ENCODE measurements around the gene LPP. TPM values are rescaled to one million over a fixed set of nuclear protein-coding genes. Genes with fewer than 3 reads are reported as not detected.

The LPP gene
- total RNA-seq, 1 donor from 2014 or later, result 23.1 TPM

GRCh38 chr3:188624384-188624783, 470.4 kb downstream of the LPP start:
- DNase-seq, result no peak
- Mint-ChIP-seq H3K4me1 (ENCODE audit: low read depth, unreplicated experiment) (no peaks in the 10 kb centered on the region), H3K27me3 (ENCODE audit: unreplicated experiment) (no peaks in the 10 kb centered on the region), H3K36me3 (ENCODE audit: unreplicated experiment) (no peaks in the 10 kb centered on the region), H3K9me3 (ENCODE audit: unreplicated experiment) (no peaks in the 10 kb centered on the region), H3K27ac (ENCODE audit: unreplicated experiment) (no peak overlapping the region), H3K4me3 (ENCODE audit: unreplicated experiment) (no peak overlapping the region)
- no peak for TF ChIP-seq CTCF (IDR thresholded peaks at IDR 0.05; ENCODE audit: partially characterized antibody, unreplicated experiment)

- Mint-ChIP-seq H3K36me3 (ENCODE audit: unreplicated experiment) (no peaks in the 10 kb centered on the region), H3K4me3 (ENCODE audit: unreplicated experiment) (no peak overlapping the region), H3K4me1 (ENCODE audit: low read depth, unreplicated experiment) (no peaks in the 10 kb centered on the region), H3K9me3 (ENCODE audit: unreplicated experiment) (no peaks in the 10 kb centered on the region), H3K27me3 (ENCODE audit: unreplicated experiment) (no peaks in the 10 kb centered on the region), H3K27ac (ENCODE audit: unreplicated experiment) (no peak overlapping the region)
- TF ChIP-seq CTCF (IDR thresholded peaks at IDR 0.05; ENCODE audit: partially characterized antibody, unreplicated experiment), result no peak
- DNase-seq, result no peak
Observed at GRCh38 chr3:188624828-188625227, 470.9 kb downstream of the LPP start.

- H3K9me3 Mint-ChIP-seq (ENCODE audit: unreplicated experiment), result no peaks in the 10 kb centered on the region
- no peaks in the 10 kb centered on the region for H3K4me1 Mint-ChIP-seq (ENCODE audit: low read depth, unreplicated experiment)
- no peaks in the 10 kb centered on the region for H3K36me3 Mint-ChIP-seq (ENCODE audit: unreplicated experiment)
- no peak overlapping the region for H3K27ac Mint-ChIP-seq (ENCODE audit: unreplicated experiment)
- TF ChIP-seq CTCF (IDR thresholded peaks at IDR 0.05; ENCODE audit: partially characterized antibody, unreplicated experiment), result no peak
- no peak for DNase-seq
- no peaks in the 10 kb centered on the region for H3K27me3 Mint-ChIP-seq (ENCODE audit: unreplicated experiment)
- H3K4me3 Mint-ChIP-seq (ENCODE audit: unreplicated experiment), result no peak overlapping the region
Observed at GRCh38 chr3:188627652-188628051, 473.7 kb downstream of the LPP start.

- Mint-ChIP-seq H3K9me3 (ENCODE audit: unreplicated experiment) (no peaks in the 10 kb centered on the region), H3K4me1 (ENCODE audit: low read depth, unreplicated experiment) (no peaks in the 10 kb centered on the region), H3K4me3 (ENCODE audit: unreplicated experiment) (no peak overlapping the region), H3K36me3 (ENCODE audit: unreplicated experiment) (no peaks in the 10 kb centered on the region), H3K27me3 (ENCODE audit: unreplicated experiment) (no peaks in the 10 kb centered on the region), H3K27ac (ENCODE audit: unreplicated experiment) (no peak overlapping the region)
- DNase-seq, result no peak
- no peak for TF ChIP-seq CTCF (IDR thresholded peaks at IDR 0.05; ENCODE audit: partially characterized antibody, unreplicated experiment)
Observed at GRCh38 chr3:188631291-188632010, 477.5 kb downstream of the LPP start.

- no peaks in the 10 kb centered on the region for H3K4me1 Mint-ChIP-seq (ENCODE audit: low read depth, unreplicated experiment)
- no peak overlapping the region for H3K4me3 Mint-ChIP-seq (ENCODE audit: unreplicated experiment)
- no peak for DNase-seq
- no peak overlapping the region for H3K27ac Mint-ChIP-seq (ENCODE audit: unreplicated experiment)
- no peaks in the 10 kb centered on the region for H3K27me3 Mint-ChIP-seq (ENCODE audit: unreplicated experiment)
- H3K36me3 Mint-ChIP-seq (ENCODE audit: unreplicated experiment), result no peaks in the 10 kb centered on the region
- no peak for TF ChIP-seq CTCF (IDR thresholded peaks at IDR 0.05; ENCODE audit: partially characterized antibody, unreplicated experiment)
- H3K9me3 Mint-ChIP-seq (ENCODE audit: unreplicated experiment), result no peaks in the 10 kb centered on the region
Observed at GRCh38 chr3:188633206-188633605, 479.2 kb downstream of the LPP start.

Measured in glutamatergic neuron (in vitro differentiated cells).